ENCODE data around the gene USP22.

DNA sequence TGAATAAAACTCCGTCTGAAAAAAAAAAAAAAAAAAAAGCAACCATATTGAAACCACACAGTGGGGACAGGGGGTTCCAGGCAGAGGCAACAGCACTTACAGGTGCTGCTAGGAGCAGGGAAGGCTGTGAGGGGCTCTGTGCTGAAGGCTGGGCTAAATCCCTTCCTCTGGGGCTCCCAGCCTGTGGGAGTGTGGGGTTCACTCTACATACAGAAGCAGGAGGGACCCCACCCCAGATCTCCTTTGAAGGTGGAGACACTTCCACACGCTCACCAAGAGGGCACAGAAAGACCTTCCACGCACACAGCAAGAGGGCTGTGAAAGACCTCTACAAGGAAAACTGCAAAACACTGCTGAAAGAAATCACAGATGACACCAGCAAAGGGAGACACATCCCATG, 53.9 kb downstream of the USP22 start:
- TF ChIP-seq, protein P1, sequence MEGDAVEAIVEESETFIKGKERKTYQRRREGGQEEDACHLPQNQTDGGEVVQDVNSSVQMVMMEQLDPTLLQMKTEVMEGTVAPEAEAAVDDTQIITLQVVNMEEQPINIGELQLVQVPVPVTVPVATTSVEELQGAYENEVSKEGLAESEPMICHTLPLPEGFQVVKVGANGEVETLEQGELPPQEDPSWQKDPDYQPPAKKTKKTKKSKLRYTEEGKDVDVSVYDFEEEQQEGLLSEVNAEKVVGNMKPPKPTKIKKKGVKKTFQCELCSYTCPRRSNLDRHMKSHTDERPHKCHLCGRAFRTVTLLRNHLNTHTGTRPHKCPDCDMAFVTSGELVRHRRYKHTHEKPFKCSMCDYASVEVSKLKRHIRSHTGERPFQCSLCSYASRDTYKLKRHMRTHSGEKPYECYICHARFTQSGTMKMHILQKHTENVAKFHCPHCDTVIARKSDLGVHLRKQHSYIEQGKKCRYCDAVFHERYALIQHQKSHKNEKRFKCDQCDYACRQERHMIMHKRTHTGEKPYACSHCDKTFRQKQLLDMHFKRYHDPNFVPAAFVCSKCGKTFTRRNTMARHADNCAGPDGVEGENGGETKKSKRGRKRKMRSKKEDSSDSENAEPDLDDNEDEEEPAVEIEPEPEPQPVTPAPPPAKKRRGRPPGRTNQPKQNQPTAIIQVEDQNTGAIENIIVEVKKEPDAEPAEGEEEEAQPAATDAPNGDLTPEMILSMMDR (IDR thresholded peaks at IDR 0.05), result no peak
- no peak for TF ChIP-seq POLR2AphosphoS5 (IDR thresholded peaks at IDR 0.05)

Data from stomach (tissue), 4 donors.